Hepatocyte (in vitro differentiated cells): ENCODE results near the gene GSTO1. TPM values are rescaled to one million over a fixed set of nuclear protein-coding genes. Genes with fewer than 3 reads are reported as not detected.
"Not testable (repeated sequence)": the region's sequence is repeated elsewhere in the genome, so short reads cannot be mapped to it uniquely, and the experiment has no call there.

Experiments
- DNase-seq: peaks from one replicate; pipeline ENCODE4 v3.0.0-alpha.2; 2016; ENCODE audit warnings: low spot score
- H2AFZ ChIP-seq: fragments of 200-600 bp; sonication (generic); 2 replicates; pipeline ENCODE4 v1.6.0; 2016; ENCODE audit warnings: antibody characterized with exemption, mild to moderate bottlenecking
- H3K27ac ChIP-seq: fragments of 200-600 bp; sonication (generic); 2 replicates; pipeline ENCODE4 v1.5.1; 2016; ENCODE audit warnings: mild to moderate bottlenecking
- H3K27me3 ChIP-seq: fragments of 200-600 bp; sonication (generic); 2 replicates; pipeline ENCODE4 v1.6.1; 2016
- H3K36me3 ChIP-seq: fragments of 200-600 bp; sonication (generic); replicated peaks from 2 replicates; pipeline ENCODE4 v1.5.1; 2016; ENCODE audit warnings: low read depth; ENCODE audit not compliant: insufficient read depth
- H3K4me1 ChIP-seq: fragments of 200-600 bp; sonication (generic); 2 replicates; pipeline ENCODE4 v1.5.1; 2016; ENCODE audit warnings: mild to moderate bottlenecking, moderate library complexity; ENCODE audit not compliant: insufficient read depth
- H3K4me2 ChIP-seq: fragments of 200-600 bp; sonication (generic); 2 replicates; pipeline ENCODE4 v1.6.0; 2016
- H3K4me3 ChIP-seq: fragments of 200-600 bp; sonication (generic); 2 replicates; pipeline ENCODE4 v1.5.1; 2016; ENCODE audit warnings: mild to moderate bottlenecking
- H3K79me2 ChIP-seq: fragments of 200-600 bp; sonication (generic); 2 replicates; pipeline ENCODE4 v1.6.0; 2017; ENCODE audit warnings: mild to moderate bottlenecking
- H3K9me2 ChIP-seq: fragments of 200-600 bp; sonication (generic); replicated peaks from 2 replicates; pipeline ENCODE4 v1.6.0; 2017; ENCODE audit warnings: mild to moderate bottlenecking; ENCODE audit not compliant: insufficient read depth
- H3K9me3 ChIP-seq: fragments of 200-600 bp; sonication (generic); 2 replicates; pipeline ENCODE4 v1.5.1; 2016; ENCODE audit warnings: low read depth, mild to moderate bottlenecking
- H4K20me1 ChIP-seq: fragments of 200-600 bp; sonication (generic); 2 replicates; pipeline ENCODE4 v1.6.0; 2016; ENCODE audit warnings: mild to moderate bottlenecking; ENCODE audit not compliant: insufficient read depth, poor library complexity, severe bottlenecking
- CTCF ChIP-seq: fragments of 200-600 bp; sonication (generic); IDR thresholded peaks from 2 replicates; pipeline ENCODE4 v1.5.1; 2016; ENCODE audit warnings: antibody characterized with exemption, mild to moderate bottlenecking; ENCODE audit not compliant: poor library complexity
- EZH2 ChIP-seq: fragments of 200-600 bp; sonication (generic); IDR thresholded peaks from 2 replicates; pipeline ENCODE4 v1.6.1; 2016; ENCODE audit warnings: antibody characterized with exemption, mild to moderate bottlenecking, borderline replicate concordance
- EZH2phosphoT487 ChIP-seq: fragments of 200-600 bp; sonication (generic); IDR thresholded peaks from one replicate; pipeline ENCODE4 v1.6.1; 2018; ENCODE audit warnings: antibody characterized with exemption, mild to moderate bottlenecking, low read depth, moderate library complexity; ENCODE audit not compliant: unreplicated experiment, severe bottlenecking
- WGBS: methylation state at CpG from one replicate; pipeline ENCODE4 v1.1.6; 2016; ENCODE audit warnings: low lambda C conversion rate; ENCODE audit errors: missing lambda C conversion rate; 5-methylcytosine and 5-hydroxymethylcytosine counted together
- polyA plus RNA-seq: library from polyadenylated mRNA; unstranded; fragments of >200 nt; fragmentation: Nextera tagmentation; extraction: Ambion mirVana; gene quantifications from 2 replicates; pipeline ENCODE4 v1.2.1, GENCODE V29; 2016
- total RNA-seq: library from RNA; depleted of rRNA; stranded (reverse); fragments of >200 nt; gene quantifications from 2 replicates; pipeline ENCODE4 v1.2.3, GENCODE V29; 2014

GSTO1 gene
- total and polyA plus RNA-seq, 2 experiments from 2014 or later = 220 to 328 TPM

GRCh38 chr10:104242545-104242944 is 12.1 kb upstream of the GSTO1 start:
- Histone ChIP-seq H3K4me1 (peaks cover 6% of the 10 kb centered on the region), H3K4me2 (no peak overlapping the region), H2AFZ (no peak overlapping the region), H3K36me3 (no peaks in the 10 kb centered on the region), H3K9me3 (no peaks in the 10 kb centered on the region), H3K4me3 (no peak overlapping the region), H3K9me2 (no peaks in the 10 kb centered on the region), H3K27ac (peak overlapping the region; percentile 38), H3K27me3 (no peaks in the 10 kb centered on the region), H3K79me2 (no peaks in the 10 kb centered on the region), H4K20me1 (no peaks in the 10 kb centered on the region)
- no peak for DNase-seq
- no peak for TF ChIP-seq CTCF

- H4K20me1 ChIP-seq, H3K4me1 ChIP-seq, H3K9me2 ChIP-seq, H3K36me3 ChIP-seq, H3K4me2 ChIP-seq, H3K4me3 ChIP-seq, H2AFZ ChIP-seq, H3K27me3 ChIP-seq, H3K9me3 ChIP-seq, H3K79me2 ChIP-seq: not testable (repeated sequence)
- peak overlapping the region; percentile 74 for H3K27ac ChIP-seq
- 77% methylated on average over 3 of the region's 3 CpGs for WGBS
- peak; percentile 20 for DNase-seq
Measured at GRCh38 chr10:104243009-104243408, 11.7 kb upstream of the GSTO1 start.

GRCh38 chr10:104243512-104243911 is 11.2 kb upstream of the GSTO1 start:
- WGBS = 70% methylated on average over 5 of the region's 5 CpGs

GRCh38 chr10:104245066-104245632 is 9.5 kb upstream of the GSTO1 start:
- Histone ChIP-seq H3K27me3 (no peaks in the 10 kb centered on the region), H3K4me3 (no peak overlapping the region), H3K9me2 (no peaks in the 10 kb centered on the region), H4K20me1 (no peaks in the 10 kb centered on the region), H3K4me1 (peaks cover 7% of the 10 kb centered on the region), H3K36me3 (no peaks in the 10 kb centered on the region), H3K9me3 (no peaks in the 10 kb centered on the region), H2AFZ (no peak overlapping the region), H3K27ac (no peak overlapping the region), H3K4me2 (no peak overlapping the region), H3K79me2 (no peaks in the 10 kb centered on the region)
- 97% methylated on average over 26 of the region's 34 CpGs for WGBS
- TF ChIP-seq EZH2phosphoT487 (no peak), CTCF (no peak), EZH2 (no peak)
- no peak for DNase-seq

More at GRCh38 chr10:104243512-104243911, 11.2 kb upstream of the GSTO1 start:
- Histone ChIP-seq H3K4me1 (peaks cover 6% of the 10 kb centered on the region), H3K9me3 (no peaks in the 10 kb centered on the region), H3K9me2 (no peaks in the 10 kb centered on the region), H3K27me3 (no peaks in the 10 kb centered on the region), H3K4me2 (no peak overlapping the region), H3K4me3 (no peak overlapping the region), H2AFZ (no peak overlapping the region), H3K36me3 (no peaks in the 10 kb centered on the region), H3K27ac (peak overlapping the region; percentile 74), H4K20me1 (no peaks in the 10 kb centered on the region), H3K79me2 (no peaks in the 10 kb centered on the region)
- DNase-seq = no peak
- TF ChIP-seq EZH2 (no peak), EZH2phosphoT487 (no peak), CTCF (no peak)
